C4-2B (cell line): ENCODE data around the gene LRSAM1.

Experiments
- H3K27ac ChIP-seq: fragments of 450-650 bp; 2 replicates; pipeline ENCODE4 v1.5.1; 2017
- ZFX ChIP-seq: fragments of 450-650 bp; IDR thresholded peaks from 2 replicates; pipeline ENCODE4 v1.6.1; 2017
- TF ChIP-seq, protein P1 (sequence below): fragments of 450-650 bp; conservative IDR thresholded peaks from 2 replicates; pipeline ENCODE4 v1.5.1; 2017; ENCODE audit warnings: mild to moderate bottlenecking

Gene LRSAM1

DNA sequence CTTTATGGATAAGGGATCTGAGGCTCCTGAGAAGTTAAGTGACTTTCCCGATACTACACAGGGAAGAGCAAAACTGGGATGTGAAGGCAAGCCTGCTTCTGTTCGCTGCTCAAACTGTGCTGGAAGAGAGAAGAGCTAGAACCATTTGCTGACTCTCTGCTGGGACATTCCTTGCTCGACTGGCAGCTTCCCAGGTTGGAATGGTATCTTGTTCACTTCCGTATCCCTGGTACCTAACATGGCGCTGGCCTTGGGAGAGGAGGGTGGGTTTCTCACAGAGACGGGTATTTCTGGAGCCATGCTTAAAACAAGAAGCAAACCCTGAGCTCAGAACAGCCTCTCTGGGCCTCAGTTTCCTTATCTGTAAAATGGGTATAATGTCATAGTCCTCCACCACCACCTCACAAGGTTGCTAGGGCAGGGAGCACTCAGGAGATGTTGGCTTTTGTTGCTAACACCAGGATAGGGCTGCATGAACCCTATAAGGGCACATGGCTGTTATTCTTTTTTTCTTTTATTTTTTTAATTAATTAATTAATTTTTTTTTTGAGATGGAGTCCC, 92.7 kb downstream of the LRSAM1 start:
- H3K27ac ChIP-seq: no peak overlapping the region
- TF ChIP-seq ZFX: no peak
- TF ChIP-seq, protein P1, sequence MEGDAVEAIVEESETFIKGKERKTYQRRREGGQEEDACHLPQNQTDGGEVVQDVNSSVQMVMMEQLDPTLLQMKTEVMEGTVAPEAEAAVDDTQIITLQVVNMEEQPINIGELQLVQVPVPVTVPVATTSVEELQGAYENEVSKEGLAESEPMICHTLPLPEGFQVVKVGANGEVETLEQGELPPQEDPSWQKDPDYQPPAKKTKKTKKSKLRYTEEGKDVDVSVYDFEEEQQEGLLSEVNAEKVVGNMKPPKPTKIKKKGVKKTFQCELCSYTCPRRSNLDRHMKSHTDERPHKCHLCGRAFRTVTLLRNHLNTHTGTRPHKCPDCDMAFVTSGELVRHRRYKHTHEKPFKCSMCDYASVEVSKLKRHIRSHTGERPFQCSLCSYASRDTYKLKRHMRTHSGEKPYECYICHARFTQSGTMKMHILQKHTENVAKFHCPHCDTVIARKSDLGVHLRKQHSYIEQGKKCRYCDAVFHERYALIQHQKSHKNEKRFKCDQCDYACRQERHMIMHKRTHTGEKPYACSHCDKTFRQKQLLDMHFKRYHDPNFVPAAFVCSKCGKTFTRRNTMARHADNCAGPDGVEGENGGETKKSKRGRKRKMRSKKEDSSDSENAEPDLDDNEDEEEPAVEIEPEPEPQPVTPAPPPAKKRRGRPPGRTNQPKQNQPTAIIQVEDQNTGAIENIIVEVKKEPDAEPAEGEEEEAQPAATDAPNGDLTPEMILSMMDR: no peak

DNA sequence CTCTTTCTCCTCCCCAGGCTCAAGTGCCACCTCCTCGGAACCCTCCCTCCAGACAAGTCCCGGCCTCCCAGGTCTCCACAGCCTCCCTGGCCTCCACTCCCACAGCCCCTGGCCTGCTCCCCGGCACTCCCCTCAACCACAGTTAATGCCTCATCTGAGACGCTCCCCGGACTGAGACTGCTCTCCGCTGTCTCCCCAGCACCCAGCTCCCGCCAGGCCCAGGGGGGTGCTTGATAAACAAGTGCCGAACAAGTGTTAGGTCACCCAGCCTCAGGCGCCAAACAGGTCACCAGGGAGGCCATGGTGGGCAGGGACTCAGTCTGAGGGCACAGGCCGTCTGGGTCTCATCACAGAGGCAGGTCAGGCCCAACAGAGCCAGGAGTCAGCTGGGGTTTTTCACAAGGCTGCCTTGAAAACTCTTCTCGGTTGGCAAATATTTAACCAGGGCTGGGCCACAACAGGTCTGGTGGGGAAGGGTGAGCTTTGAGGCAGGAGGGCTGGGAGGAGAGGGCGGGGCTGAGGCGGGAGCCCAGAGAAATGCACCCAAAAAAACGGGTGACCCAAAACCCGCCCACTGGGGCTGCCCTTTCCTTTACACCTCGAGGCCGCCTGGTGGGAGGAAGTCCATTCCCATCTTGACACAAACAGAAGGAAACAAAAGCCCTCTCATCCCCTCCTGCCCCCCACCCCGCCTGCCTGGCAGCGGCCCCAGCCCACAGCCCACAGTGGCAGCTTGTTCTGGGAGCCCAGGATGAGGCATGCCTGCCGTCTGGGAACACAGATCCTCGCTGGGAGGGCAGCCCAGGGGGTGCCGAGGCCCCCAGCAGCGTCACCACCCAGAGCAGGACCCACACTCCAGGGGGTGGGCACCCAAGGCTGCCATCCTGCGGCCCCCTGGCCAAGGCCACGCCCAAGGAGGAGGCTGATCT, 94.2 kb downstream of the LRSAM1 start:
- no peak for TF ChIP-seq ZFX
- TF ChIP-seq, protein P1: no peak
- H3K27ac ChIP-seq: peak overlapping the region; percentile 77

DNA sequence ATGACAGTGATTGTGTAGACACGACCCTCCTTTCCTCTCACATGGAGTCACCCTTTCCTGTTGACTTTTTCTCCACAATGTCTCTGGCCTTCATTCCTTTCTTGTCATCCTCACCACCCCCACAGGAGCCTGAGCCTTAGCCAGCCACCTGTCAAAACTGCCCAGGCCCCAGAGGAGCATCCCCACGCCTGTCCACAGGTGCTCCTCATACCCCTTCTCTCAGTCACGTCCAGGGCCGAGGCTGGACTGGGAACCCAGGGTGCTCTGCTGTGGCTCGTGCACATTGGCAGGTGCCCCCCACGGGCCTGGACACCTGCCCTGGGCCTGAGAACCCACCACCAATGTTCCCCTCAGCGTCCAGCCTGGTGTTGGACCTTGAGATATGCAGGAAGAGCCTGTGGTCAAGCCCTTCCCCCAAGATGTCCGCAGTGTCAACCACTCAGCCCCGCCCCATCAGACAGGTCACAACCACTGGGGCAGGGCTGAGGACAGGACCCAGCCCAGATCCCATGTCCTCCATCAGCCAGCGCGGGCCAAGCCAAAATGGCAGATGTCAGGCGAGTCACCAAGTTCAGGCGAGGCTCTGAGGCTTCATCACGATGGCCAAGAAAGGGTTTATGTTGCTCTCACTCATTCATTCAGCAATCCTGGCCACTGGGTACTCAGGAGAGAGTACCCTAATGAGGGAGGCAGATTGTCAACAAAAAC, 95.0 kb downstream of the LRSAM1 start:
- H3K27ac ChIP-seq: peak overlapping the region; percentile 77
- TF ChIP-seq ZFX: no peak
- TF ChIP-seq, protein P1: no peak

DNA sequence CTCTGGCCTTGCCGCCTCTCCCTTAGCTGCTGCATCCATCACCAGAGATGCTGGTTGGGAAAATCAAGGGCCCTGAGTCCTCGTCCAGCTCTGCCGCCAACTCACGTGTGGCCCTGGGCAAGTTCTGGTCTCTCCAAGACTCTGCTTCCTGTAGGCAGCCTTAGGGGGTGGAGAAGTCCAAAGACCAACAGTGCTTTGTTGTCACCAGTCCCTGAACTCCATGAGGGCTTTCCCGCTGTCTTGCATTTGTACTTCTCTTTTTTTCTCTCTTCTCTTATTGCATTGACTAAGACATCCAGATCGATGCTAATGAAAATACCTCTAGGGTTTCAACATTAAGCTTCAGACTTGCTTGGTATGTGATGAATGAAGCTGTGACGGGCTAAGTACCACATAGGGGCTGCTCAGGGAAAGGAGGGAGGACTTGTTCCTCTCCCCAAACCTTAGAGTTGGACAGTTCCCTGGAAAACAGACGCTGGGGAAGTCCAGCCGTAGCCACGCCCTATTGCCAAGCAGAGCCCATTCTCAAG, 97.1 kb downstream of the LRSAM1 start:
- TF ChIP-seq ZFX: no peak
- TF ChIP-seq, protein P1: no peak
- no peak overlapping the region for H3K27ac ChIP-seq

DNA sequence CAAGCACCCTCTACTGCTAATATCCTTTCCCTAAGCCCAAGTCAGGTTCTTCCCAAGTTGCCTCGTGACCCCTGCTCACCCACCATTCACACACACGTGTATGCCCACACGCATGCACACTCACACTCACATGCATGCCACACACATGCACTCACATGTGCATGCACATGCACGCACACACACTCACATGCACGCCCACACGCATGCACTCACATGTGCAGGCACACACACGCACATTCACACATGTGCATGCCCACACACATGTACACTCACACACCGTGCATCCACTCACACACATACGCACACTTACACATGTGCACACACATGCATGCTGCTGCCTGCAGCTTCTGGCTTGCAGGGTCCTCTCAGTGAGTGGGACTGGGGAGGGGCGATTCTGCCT, 97.9 kb downstream of the LRSAM1 start:
- H3K27ac ChIP-seq: no peak overlapping the region
- TF ChIP-seq, protein P1: no peak
- TF ChIP-seq ZFX: no peak

DNA sequence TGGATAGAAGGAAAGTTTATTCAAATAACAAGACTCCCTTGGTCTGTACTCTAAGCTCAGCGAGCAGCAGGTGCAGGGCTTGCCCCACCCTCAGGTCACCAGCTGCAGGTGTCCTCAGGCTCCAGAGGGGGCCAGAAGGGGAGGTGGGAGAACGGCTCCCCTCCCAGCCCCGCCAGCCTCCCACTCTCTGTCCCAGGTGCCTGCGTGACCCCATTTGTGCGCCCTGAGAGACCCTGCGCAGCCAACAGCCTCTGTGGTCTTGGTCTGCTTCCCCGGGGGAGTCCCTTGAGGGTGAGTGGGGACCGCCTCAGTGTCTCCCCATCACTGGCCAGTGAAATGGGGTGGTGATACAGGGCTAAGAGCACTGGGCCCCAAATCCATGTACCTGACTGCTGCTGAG, 98.4 kb downstream of the LRSAM1 start:
- H3K27ac ChIP-seq: no peak overlapping the region
- TF ChIP-seq ZFX: no peak
- TF ChIP-seq, protein P1: no peak
